Endothelial cell of umbilical vein (primary cell): ENCODE measurements around the gene ATXN1. TPM values are rescaled to one million over a fixed set of nuclear protein-coding genes. Genes with fewer than 3 reads are reported as not detected.

Source experiments
- BruUV-seq: library from RNA; stranded (reverse); fragments of 400-500 nt; replicated peaks from 2 replicates; lab custom pipeline; 2021; lab: Mats Ljungman, UMichigan
- CTCF ChIA-PET: fragments of 300-600, 350-600 bp; sonication (Branson Sonifier 250); formaldehyde crosslinking; loops from one replicate; lab custom pipeline; 2021; ENCODE audit warnings: antibody characterized with exemption, inconsistent platforms; lab: Charles Lee
- POLR2A ChIA-PET: fragments of 300-600, 350-600 bp; sonication (Branson Sonifier 250); formaldehyde crosslinking; loops from one replicate; lab custom pipeline; 2021; ENCODE audit warnings: antibody characterized with exemption, inconsistent platforms; lab: Charles Lee
- DNase-seq: peaks from one replicate; pipeline ENCODE4 v3.0.0-alpha.2; 2011; ENCODE audit warnings: low read depth, low spot score
- FAIRE-seq: peaks from 2 replicates; lab custom pipeline; 2011; peaks lifted over from hg19 to GRCh38; lab: Jason Lieb, UNC
- H2AFZ ChIP-seq: 2 replicates; pipeline ENCODE4 v1.6.0; 2012; ENCODE audit warnings: low read depth, low read length, control low read depth, inconsistent platforms
- H3K27ac ChIP-seq: 2 replicates; pipeline ENCODE4 v1.5.1; 2011; ENCODE audit warnings: low read depth, mild to moderate bottlenecking, control low read depth, low read length, moderate library complexity; ENCODE audit not compliant: insufficient read depth
- H3K27me3 ChIP-seq, 2 experiments: 2 replicates each; pipeline versions ENCODE4 v1.6.0 to v1.6.1; 2011; ENCODE audit warnings: low read length in 2 of 2, mixed read lengths in 1 of 2; ENCODE audit not compliant: control insufficient read depth in 2 of 2, insufficient read depth in 2 of 2
- H3K36me3 ChIP-seq, 2 experiments: 2 replicates in 1 of 2; 3 replicates in 1 of 2; pipeline ENCODE4 v1.5.1; 2011; ENCODE audit warnings: low read length in 2 of 2, mild to moderate bottlenecking in 1 of 2, moderate library complexity in 1 of 2; ENCODE audit not compliant: control insufficient read depth in 2 of 2, insufficient read depth in 2 of 2; ENCODE audit errors: extremely low read depth in 1 of 2
- H3K4me1 ChIP-seq: 3 replicates; pipeline ENCODE4 v1.5.1; 2011; ENCODE audit warnings: mild to moderate bottlenecking, low read length; ENCODE audit not compliant: control insufficient read depth, insufficient read depth; ENCODE audit errors: extremely low read depth
- H3K4me2 ChIP-seq: 2 replicates; pipeline ENCODE4 v1.6.1; 2011; ENCODE audit warnings: low read length, control low read depth, mixed read lengths; ENCODE audit not compliant: insufficient read depth
- H3K4me3 ChIP-seq, 3 experiments: fragments of 200-600 bp in 1 of 3; sonication (generic), shearing (Covaris generic) in 1 of 3; replicated peaks in 1 of 3; 2 replicates each; pipeline ENCODE4 v1.5.1; 2011 to 2016; ENCODE audit warnings: control low read depth in 3 of 3, low read length in 3 of 3, mild to moderate bottlenecking in 2 of 3, inconsistent platforms in 1 of 3, low read depth in 1 of 3, moderate library complexity in 1 of 3; ENCODE audit not compliant: insufficient read depth in 1 of 3
- H3K79me2 ChIP-seq: 2 replicates; pipeline ENCODE4 v1.6.0; 2012; ENCODE audit warnings: low read length, inconsistent platforms; ENCODE audit not compliant: control insufficient read depth, insufficient read depth
- H3K9ac ChIP-seq: replicated peaks from 2 replicates; pipeline ENCODE3; 2011; ENCODE audit warnings: low read length, control low read depth; ENCODE audit not compliant: insufficient read depth; ENCODE audit errors: extremely low read depth
- H3K9me1 ChIP-seq: replicated peaks from 3 replicates; pipeline ENCODE4 v1.6.0; 2011; ENCODE audit warnings: mild to moderate bottlenecking, low read length; ENCODE audit not compliant: control insufficient read depth, insufficient read depth; ENCODE audit errors: extremely low read depth
- H3K9me3 ChIP-seq: replicated peaks from 2 replicates; pipeline ENCODE4 v1.5.1; 2012; ENCODE audit warnings: low read length, inconsistent platforms; ENCODE audit not compliant: control insufficient read depth, insufficient read depth
- H4K20me1 ChIP-seq: replicated peaks from 2 replicates; pipeline ENCODE3; 2011; ENCODE audit warnings: mild to moderate bottlenecking, low read length; ENCODE audit not compliant: control insufficient read depth, insufficient read depth; ENCODE audit errors: extremely low read depth
- CTCF ChIP-seq, 2 donors: IDR thresholded peaks; 1 replicate in 1 of 2; 2 replicates in 1 of 2; pipeline ENCODE4 v1.5.1; 2011; ENCODE audit warnings: low read length in 2 of 2, mild to moderate bottlenecking in 2 of 2, moderate library complexity in 2 of 2, control low read depth in 1 of 2, inconsistent platforms in 1 of 2, low read depth in 1 of 2; ENCODE audit not compliant: insufficient read depth in 1 of 2; ENCODE audit errors: extremely low read depth in 1 of 2
- EZH2 ChIP-seq: IDR thresholded peaks from 2 replicates; pipeline ENCODE4 v1.6.1; 2012; ENCODE audit warnings: borderline replicate concordance, low read depth, mild to moderate bottlenecking, moderate library complexity, low read length, inconsistent platforms; ENCODE audit not compliant: severe bottlenecking
- FOS ChIP-seq: IDR thresholded peaks from 2 replicates; pipeline ENCODE4 v1.6.1; 2011; ENCODE audit warnings: mild to moderate bottlenecking, low read length, moderate library complexity, borderline replicate concordance; ENCODE audit not compliant: insufficient read depth
- GATA2 ChIP-seq: IDR thresholded peaks from 2 replicates; pipeline ENCODE4 v1.7.0; 2011; ENCODE audit warnings: low read depth, mild to moderate bottlenecking, moderate library complexity, mixed read lengths, low read length; ENCODE audit not compliant: insufficient read length, insufficient read depth
- JUN ChIP-seq: IDR thresholded peaks from 2 replicates; pipeline ENCODE4 v1.6.1; 2011; ENCODE audit warnings: borderline replicate concordance, low read depth; ENCODE audit not compliant: insufficient read length, insufficient read depth
- MAX ChIP-seq: IDR thresholded peaks from 2 replicates; pipeline ENCODE4 v1.6.1; 2011; ENCODE audit not compliant: insufficient read depth, insufficient read length
- MYC ChIP-seq: IDR thresholded peaks from one replicate; pipeline ENCODE4 v1.6.1; 2011; ENCODE audit warnings: mild to moderate bottlenecking, low read depth, low read length
- POLR2A ChIP-seq: IDR thresholded peaks from 2 replicates; pipeline ENCODE4 v1.6.1; 2012; ENCODE audit warnings: low read depth, mild to moderate bottlenecking, control low read depth, low read length
- POLR2AphosphoS5 ChIP-seq: IDR thresholded peaks from 2 replicates; pipeline ENCODE4 v1.6.1; 2012; ENCODE audit warnings: low read depth, mild to moderate bottlenecking, control low read depth, low read length, moderate library complexity; ENCODE audit not compliant: insufficient read depth
- dilution Hi-C: fragments of 300-500 bp; cut with MboI; formaldehyde crosslinking; loops from one replicate; pipeline ENCODE4 v1.15.0; 2019; ENCODE audit warnings: low sequenced_read_pairs; ENCODE audit not compliant: extremely low pct_ligation_motif_present
- intact Hi-C: fragments of 100-400 bp; cut with micrococcal nuclease; formaldehyde crosslinking; loops from one replicate; pipeline ENCODE4 v1.10.0; 2022
- polyA plus RNA-seq, 4 experiments: library from polyadenylated mRNA; depleted of rRNA in 3 of 4; stranded (reverse) in 3 of 4; unstranded in 1 of 4; fragments of >200 nt; gene quantifications; 2 replicates each; pipeline versions ENCODE4 v1.2.1 to v1.2.3, GENCODE V29; 2011 to 2012; ENCODE audit warnings: missing spikeins in 1 of 4
- total RNA-seq: library from RNA; stranded (reverse); gene quantifications from 2 replicates; pipeline ENCODE4 v1.2.3, GENCODE V29; 2021

The ATXN1 gene
- total and polyA plus RNA-seq, 2 donors (not counting 3 experiments of a cell fraction or from before 2014, with no cell fraction given): 16.4 to 33.0 TPM

- no peaks in the 10 kb centered on the region for H3K79me2 ChIP-seq
- POLR2A ChIA-PET: no interaction called here
- peaks cover 0 to 2% of the 10 kb centered on the region in 2 experiments for H3K36me3 ChIP-seq
- no peaks in the 10 kb centered on the region for H3K27me3 ChIP-seq
- dilution Hi-C loops: no loop called here
- FAIRE-seq (no peak), DNase-seq (no peak)
- CTCF ChIA-PET: no interaction called here
- H3K4me3 ChIP-seq: no peak overlapping the region
- no peaks in the 10 kb centered on the region for H3K9me3 ChIP-seq
- TF ChIP-seq MAX: no peak
- TF ChIP-seq GATA2: no peak
- TF ChIP-seq EZH2: no peak
- no peak for TF ChIP-seq POLR2A
- no peak for TF ChIP-seq MYC
- no peak for TF ChIP-seq CTCF (IDR thresholded peaks at IDR 0.05; ENCODE audit: extremely low read depth in 1 of 2, insufficient read depth in 1 of 2, low read depth in 1 of 2, low read length in 2 of 2)
- no peak for TF ChIP-seq JUN
- TF ChIP-seq FOS: no peak
- no peak for TF ChIP-seq POLR2AphosphoS5
- H2AFZ ChIP-seq: no peak overlapping the region
- intact Hi-C loops: loop anchor here (5.0 kb wide), 1 partner anchor 153 kb away; no protein-coding TSS in a partner anchor
- BruUV-seq: no TSS peak
- H3K9ac ChIP-seq: no peak overlapping the region
- H3K27ac ChIP-seq: no peak overlapping the region
- H4K20me1 ChIP-seq: no peaks in the 10 kb centered on the region
- no peaks in the 10 kb centered on the region for H3K9me1 ChIP-seq
- peaks cover 17% of the 10 kb centered on the region for H3K4me1 ChIP-seq
- H3K4me2 ChIP-seq: no peak overlapping the region
These were observed 96.1 kb downstream of the ATXN1 start for GRCh38 chr6:16665182-16665581.
